HG03064 (cell line): ENCODE measurements around the gene PLEKHG7.
"Not testable (repeated sequence)": the region's sequence is repeated elsewhere in the genome, so short reads cannot be mapped to it uniquely, and the experiment has no call there.

ENCODE experiments used
- ATAC-seq: cut with Tn5 transposase; IDR thresholded peaks from one replicate; pipeline ENCODE4 v1.9.1; 2021; ENCODE audit warnings: low read depth; ENCODE audit not compliant: unreplicated experiment

Gene PLEKHG7

GRCh38 chr12:92785563-92785950, 82.8 kb downstream of the PLEKHG7 start:
- no peak for ATAC-seq

- ATAC-seq: no peak
Measured at GRCh38 chr12:92786045-92786444, 83.3 kb downstream of the PLEKHG7 start.

GRCh38 chr12:92794356-92794755, 91.6 kb downstream of the PLEKHG7 start:
- not testable (repeated sequence) for ATAC-seq

GRCh38 chr12:92794814-92795213, 92.0 kb downstream of the PLEKHG7 start:
- ATAC-seq: no peak

GRCh38 chr12:92796650-92797049, 93.9 kb downstream of the PLEKHG7 start:
- no peak for ATAC-seq

- no peak for ATAC-seq
Measured at GRCh38 chr12:92802906-92803305, 100.1 kb downstream of the PLEKHG7 start.

GRCh38 chr12:92803903-92804302, 101.1 kb downstream of the PLEKHG7 start:
- no peak for ATAC-seq

GRCh38 chr12:92810370-92810769, 107.6 kb downstream of the PLEKHG7 start:
- peak; percentile 92 for ATAC-seq

GRCh38 chr12:92814584-92814983, 111.8 kb downstream of the PLEKHG7 start:
- no peak for ATAC-seq

GRCh38 chr12:92821142-92821541, 118.4 kb downstream of the PLEKHG7 start:
- ATAC-seq: no peak
